Thymus (tissue), 11 donors: ENCODE measurements around the gene ESR1. TPM values are rescaled to one million over a fixed set of nuclear protein-coding genes. Genes with fewer than 3 reads are reported as not detected.

Source experiments
- DNase-seq, 9 donors: peaks; one replicate each; pipeline ENCODE4 v3.0.0-alpha.2; 2013; ENCODE audit warnings: low spot score in 9 of 9, low read depth in 6 of 9, missing footprints in 1 of 9
- H3K27ac ChIP-seq, 2 donors: one replicate each; pipeline ENCODE4 v1.5.1; 2013; ENCODE audit warnings: control low read depth in 1 of 2, low read depth in 1 of 2, low read length in 1 of 2, mild to moderate bottlenecking in 1 of 2, moderate library complexity in 1 of 2
- H3K27me3 ChIP-seq, 2 donors: one replicate each; pipeline ENCODE4 v1.5.1; 2013; ENCODE audit warnings: low read length in 1 of 2; ENCODE audit not compliant: control insufficient read depth in 2 of 2, insufficient read depth in 1 of 2
- H3K36me3 ChIP-seq, 2 donors: one replicate each; pipeline ENCODE4 v1.5.1; 2013; ENCODE audit warnings: low read length in 1 of 2, mild to moderate bottlenecking in 1 of 2, moderate library complexity in 1 of 2; ENCODE audit not compliant: control insufficient read depth in 2 of 2, insufficient read depth in 2 of 2
- H3K4me1 ChIP-seq, 2 donors: one replicate each; pipeline ENCODE4 v1.5.1; 2013; ENCODE audit warnings: low read length in 2 of 2; ENCODE audit not compliant: control insufficient read depth in 2 of 2, insufficient read depth in 2 of 2
- H3K4me3 ChIP-seq, 2 donors: one replicate each; pipeline ENCODE4 v1.5.1; 2013; ENCODE audit warnings: low read length in 2 of 2, control low read depth in 1 of 2, mild to moderate bottlenecking in 1 of 2
- H3K9me3 ChIP-seq, 2 donors: one replicate each; pipeline ENCODE4 v1.5.1; 2013; ENCODE audit warnings: low read length in 1 of 2, mild to moderate bottlenecking in 1 of 2; ENCODE audit not compliant: control insufficient read depth in 2 of 2, insufficient read depth in 1 of 2
- WGBS: extraction: QIAGEN DNeasy Blood & Tissue Kit; methylation state at CpG from one replicate; pipeline ENCODE4 v1.1.7; 2013; 5-methylcytosine and 5-hydroxymethylcytosine counted together
- polyA plus RNA-seq: library from polyadenylated mRNA; stranded (reverse); fragments of 200-250 nt; gene quantifications from one replicate; pipeline ENCODE4 v1.2.3, GENCODE V29; 2013
- total RNA-seq: library from RNA; stranded (reverse); fragments of 120-200 nt; gene quantifications from one replicate; pipeline ENCODE4 v1.2.4, GENCODE V29; 2013
- donor health status: healthy.

The ESR1 gene
- total and polyA plus RNA-seq, 2 donors = 0.28 to 1.2 TPM

DNA sequence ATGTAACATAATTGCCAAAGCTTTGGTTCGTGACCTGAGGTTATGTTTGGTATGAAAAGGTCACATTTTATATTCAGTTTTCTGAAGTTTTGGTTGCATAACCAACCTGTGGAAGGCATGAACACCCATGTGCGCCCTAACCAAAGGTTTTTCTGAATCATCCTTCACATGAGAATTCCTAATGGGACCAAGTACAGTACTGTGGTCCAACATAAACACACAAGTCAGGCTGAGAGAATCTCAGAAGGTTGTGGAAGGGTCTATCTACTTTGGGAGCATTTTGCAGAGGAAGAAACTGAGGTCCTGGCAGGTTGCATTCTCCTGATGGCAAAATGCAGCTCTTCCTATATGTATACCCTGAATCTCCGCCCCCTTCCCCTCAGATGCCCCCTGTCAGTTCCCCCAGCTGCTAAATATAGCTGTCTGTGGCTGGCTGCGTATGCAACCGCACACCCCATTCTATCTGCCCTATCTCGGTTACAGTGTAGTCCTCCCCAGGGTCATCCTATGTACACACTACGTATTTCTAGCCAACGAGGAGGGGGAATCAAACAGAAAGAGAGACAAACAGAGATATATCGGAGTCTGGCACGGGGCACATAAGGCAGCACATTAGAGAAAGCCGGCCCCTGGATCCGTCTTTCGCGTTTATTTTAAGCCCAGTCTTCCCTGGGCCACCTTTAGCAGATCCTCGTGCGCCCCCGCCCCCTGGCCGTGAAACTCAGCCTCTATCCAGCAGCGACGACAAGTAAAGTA is 547 bp upstream of the ESR1 start:
- peak in 1 of 9 donors; percentile 29 for DNase-seq
- no peaks in the 10 kb centered on the region for H3K36me3 ChIP-seq
- peak overlapping the region in 1 of 2 donors; percentile 19 for H3K4me3 ChIP-seq
- H3K27ac ChIP-seq = no peak overlapping the region
- H3K4me1 ChIP-seq = peaks cover 0 to 16% of the 10 kb centered on the region in 2 donors
- WGBS = 10% methylated on average over 20 of the region's 20 CpGs
- H3K27me3 ChIP-seq = peaks cover 29 to 83% of the 10 kb centered on the region in 2 donors
- H3K9me3 ChIP-seq = peaks cover 0 to 5% of the 10 kb centered on the region in 2 donors

DNA sequence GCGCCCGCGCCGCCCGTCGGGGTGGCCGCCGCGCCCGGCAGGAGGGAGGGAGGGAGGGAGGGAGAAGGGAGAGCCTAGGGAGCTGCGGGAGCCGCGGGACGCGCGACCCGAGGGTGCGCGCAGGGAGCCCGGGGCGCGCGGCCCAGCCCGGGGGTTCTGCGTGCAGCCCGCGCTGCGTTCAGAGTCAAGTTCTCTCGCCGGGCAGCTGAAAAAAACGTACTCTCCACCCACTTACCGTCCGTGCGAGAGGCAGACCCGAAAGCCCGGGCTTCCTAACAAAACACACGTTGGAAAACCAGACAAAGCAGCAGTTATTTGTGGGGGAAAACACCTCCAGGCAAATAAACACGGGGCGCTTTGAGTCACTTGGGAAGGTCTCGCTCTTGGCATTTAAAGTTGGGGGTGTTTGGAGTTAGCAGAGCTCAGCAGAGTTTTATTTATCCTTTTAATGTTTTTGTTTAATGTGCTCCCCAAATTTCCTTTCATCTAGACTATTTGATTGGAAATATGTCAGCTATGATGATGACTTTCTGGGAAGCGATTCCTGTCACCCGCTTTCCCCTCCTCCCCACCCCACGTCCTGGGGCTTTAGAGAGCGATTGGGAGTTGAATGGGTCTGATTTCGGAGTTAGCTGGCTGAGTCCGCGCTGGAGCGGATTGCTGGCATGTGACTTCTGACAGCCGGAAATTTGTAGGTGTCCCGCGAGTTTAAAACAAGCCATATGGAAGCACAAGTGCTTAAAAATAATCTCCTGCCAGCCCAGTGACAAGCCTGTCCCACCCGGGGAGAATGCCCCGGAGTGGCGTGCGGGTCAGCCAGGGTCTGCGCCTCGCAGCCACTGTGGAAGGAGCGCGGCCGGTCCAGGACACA is 1.1 kb downstream of the ESR1 start:
- Histone ChIP-seq H3K27me3 (peaks cover 29 to 79% of the 10 kb centered on the region in 2 donors), H3K4me3 (peak overlapping the region in 1 of 2 donors; percentile 19)

DNA sequence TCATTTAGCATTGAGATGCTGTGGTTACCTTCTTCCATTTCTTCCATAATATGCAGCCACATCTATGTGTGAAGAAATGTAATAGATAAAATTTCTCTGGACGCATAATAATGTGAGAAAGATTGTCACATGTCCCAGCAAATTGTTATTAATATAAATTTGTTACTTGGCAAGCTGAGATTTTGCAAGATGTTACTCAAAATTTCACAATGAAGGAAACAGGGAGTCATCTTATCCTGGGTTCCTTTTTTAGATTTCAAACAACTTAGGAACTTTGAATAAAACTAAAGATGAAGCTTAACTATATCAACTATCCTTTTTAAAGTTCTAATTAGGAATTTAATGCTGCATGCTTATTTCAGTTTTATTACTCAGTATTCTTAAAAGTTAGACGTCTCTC is 3.6 kb downstream of the ESR1 start:
- 94% methylated on average over 2 of the region's 2 CpGs for WGBS
- H3K9me3 ChIP-seq = peaks cover 0 to 5% of the 10 kb centered on the region in 2 donors
- no peak for DNase-seq
- H3K27me3 ChIP-seq = peaks cover 29 to 67% of the 10 kb centered on the region in 2 donors
- H3K27ac ChIP-seq = no peak overlapping the region
- H3K36me3 ChIP-seq = no peaks in the 10 kb centered on the region
- no peak overlapping the region for H3K4me3 ChIP-seq
- peaks cover 0 to 16% of the 10 kb centered on the region in 2 donors for H3K4me1 ChIP-seq

More for the DNA sequence above, 1.1 kb downstream of the ESR1 start:
- no peak for DNase-seq
- H3K36me3 ChIP-seq = no peaks in the 10 kb centered on the region
- H3K9me3 ChIP-seq = peaks cover 0 to 5% of the 10 kb centered on the region in 2 donors
- no peak overlapping the region for H3K27ac ChIP-seq
- H3K4me1 ChIP-seq = peaks cover 0 to 16% of the 10 kb centered on the region in 2 donors
- 24% methylated on average over 60 of the region's 60 CpGs for WGBS

DNA sequence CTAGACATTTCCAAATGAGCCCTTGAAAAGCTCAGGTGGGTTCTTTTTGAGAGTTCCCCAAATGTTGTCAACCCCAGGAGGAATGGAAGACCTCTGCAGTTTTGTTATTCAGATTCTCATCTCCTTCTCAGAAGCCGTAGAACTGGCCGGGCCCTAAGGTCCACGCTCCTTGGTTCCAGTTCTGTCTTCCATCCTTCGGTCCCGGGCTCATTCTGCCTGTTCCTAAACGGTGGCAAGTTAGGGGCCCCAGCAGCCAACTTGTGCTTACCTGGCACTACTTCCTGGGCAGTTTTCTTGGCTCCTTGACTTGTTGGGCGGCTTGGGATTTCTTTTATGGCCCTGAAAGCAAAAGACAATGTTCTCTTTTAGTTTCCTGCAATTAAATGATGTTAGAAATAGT is 6.4 kb downstream of the ESR1 start:
- no peak for DNase-seq
- no peaks in the 10 kb centered on the region for H3K36me3 ChIP-seq
- H3K27ac ChIP-seq = no peak overlapping the region
- H3K27me3 ChIP-seq = peaks cover 7 to 40% of the 10 kb centered on the region in 2 donors
- WGBS = 96% methylated on average over 7 of the region's 7 CpGs
- no peak overlapping the region for H3K4me3 ChIP-seq
- H3K4me1 ChIP-seq = no peaks in the 10 kb centered on the region
- no peaks in the 10 kb centered on the region for H3K9me3 ChIP-seq

DNA sequence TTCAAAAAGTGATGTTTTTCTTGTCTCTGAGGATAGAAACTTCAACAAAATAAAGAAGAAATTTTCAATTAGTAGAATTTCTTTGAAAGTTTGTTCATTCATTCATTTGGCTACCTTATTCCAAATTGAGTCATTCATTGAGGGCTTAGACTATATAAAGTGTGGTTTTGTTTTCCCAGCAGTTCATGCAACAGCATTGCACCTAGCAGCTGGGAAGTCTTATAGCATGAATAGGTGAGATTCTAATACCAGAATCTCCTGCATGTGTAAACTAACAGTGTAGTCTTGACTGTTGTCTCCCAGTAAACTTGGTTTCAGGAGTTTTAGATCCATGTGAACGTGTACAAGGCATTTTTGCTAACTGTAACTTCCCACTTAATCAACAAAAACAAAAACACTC is 7.1 kb downstream of the ESR1 start:
- H3K27ac ChIP-seq = no peak overlapping the region
- H3K4me1 ChIP-seq = no peaks in the 10 kb centered on the region
- DNase-seq = no peak
- H3K9me3 ChIP-seq = no peaks in the 10 kb centered on the region
- WGBS = 76% methylated on average over 1 of the region's 1 CpG
- H3K4me3 ChIP-seq = no peak overlapping the region
- no peaks in the 10 kb centered on the region for H3K36me3 ChIP-seq
- H3K27me3 ChIP-seq = peaks cover 0 to 33% of the 10 kb centered on the region in 2 donors

DNA sequence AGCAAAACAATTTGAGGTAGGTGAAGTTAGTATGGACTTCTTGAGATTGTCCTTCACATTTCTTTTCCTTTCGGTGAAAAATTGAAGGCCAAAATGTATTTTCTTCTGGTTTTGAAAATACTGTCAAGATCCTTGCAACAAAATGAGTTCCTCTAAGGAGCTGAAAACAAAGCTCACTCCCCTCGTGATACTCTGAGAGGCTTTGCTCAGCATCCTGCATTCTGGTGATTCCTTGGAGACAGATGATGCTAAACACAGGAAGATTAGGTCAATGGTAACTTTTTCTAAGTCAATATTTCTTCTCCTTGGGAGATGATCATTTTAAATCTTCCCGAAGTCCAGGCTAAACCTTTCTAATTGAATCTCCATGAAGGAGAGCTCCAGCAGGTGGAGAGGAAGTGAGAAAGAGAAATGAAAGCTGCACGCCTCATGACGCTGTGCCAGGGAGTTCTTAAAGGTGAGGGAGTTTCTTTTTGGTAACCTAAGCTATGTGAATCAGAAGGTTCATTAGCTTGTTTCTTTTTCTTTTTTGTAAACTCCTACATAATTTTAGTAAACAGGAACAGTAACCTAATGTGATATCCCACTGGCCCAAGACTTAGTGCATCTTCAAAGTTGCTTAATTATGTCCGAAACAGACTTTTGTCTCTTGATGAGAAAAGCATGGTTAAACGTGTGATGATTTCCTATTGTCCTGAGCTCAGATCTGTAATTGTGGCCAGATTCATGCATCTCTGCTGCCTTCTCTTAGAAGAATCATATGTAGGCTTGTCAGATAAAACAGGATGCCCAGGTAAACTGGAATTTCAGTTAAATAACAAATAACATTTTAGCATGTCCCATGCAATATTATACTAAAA is 15.0 kb downstream of the ESR1 start:
- DNase-seq = peak in 1 of 9 donors; percentile 15
- no peaks in the 10 kb centered on the region for H3K4me1 ChIP-seq
- H3K9me3 ChIP-seq = no peaks in the 10 kb centered on the region
- H3K27ac ChIP-seq = no peak overlapping the region
- no peaks in the 10 kb centered on the region for H3K36me3 ChIP-seq
- H3K27me3 ChIP-seq = no peaks in the 10 kb centered on the region
- no peak overlapping the region for H3K4me3 ChIP-seq
- WGBS = 82% methylated on average over 7 of the region's 7 CpGs

DNA sequence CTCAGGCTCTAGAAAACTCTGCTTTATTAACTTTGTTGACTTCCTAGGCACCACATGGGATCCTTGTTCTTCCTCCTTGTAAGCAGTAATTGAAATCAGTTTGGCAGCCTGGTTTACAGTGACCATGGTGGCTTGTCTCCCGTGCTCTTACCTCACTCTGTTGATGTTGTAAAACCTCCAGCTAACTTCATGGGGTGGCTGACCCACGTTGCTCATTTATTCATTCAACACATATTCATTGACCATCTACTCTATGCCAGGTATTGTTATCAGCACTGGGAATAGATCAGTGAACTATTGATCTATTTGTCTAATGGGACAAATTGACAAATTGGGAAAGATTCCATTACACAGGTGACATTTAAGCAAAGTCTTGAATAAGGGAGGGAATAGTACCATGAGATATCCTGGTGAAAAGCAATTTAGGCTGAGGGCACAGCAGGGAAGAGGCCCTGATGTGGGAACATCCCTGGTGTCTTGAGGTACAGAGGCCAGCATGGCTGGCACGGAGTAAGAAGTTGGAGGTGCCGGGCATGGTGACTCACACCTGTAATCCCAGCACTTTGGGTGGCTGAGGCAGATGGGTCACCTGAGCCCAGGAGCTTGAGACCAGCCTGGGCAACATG is 19.1 kb downstream of the ESR1 start:
- 92% methylated on average over 4 of the region's 4 CpGs for WGBS
- Histone ChIP-seq H3K27me3 (no peaks in the 10 kb centered on the region), H3K4me1 (no peaks in the 10 kb centered on the region), H3K9me3 (no peaks in the 10 kb centered on the region), H3K27ac (no peak overlapping the region), H3K4me3 (no peak overlapping the region), H3K36me3 (no peaks in the 10 kb centered on the region)
- DNase-seq = no peak

DNA sequence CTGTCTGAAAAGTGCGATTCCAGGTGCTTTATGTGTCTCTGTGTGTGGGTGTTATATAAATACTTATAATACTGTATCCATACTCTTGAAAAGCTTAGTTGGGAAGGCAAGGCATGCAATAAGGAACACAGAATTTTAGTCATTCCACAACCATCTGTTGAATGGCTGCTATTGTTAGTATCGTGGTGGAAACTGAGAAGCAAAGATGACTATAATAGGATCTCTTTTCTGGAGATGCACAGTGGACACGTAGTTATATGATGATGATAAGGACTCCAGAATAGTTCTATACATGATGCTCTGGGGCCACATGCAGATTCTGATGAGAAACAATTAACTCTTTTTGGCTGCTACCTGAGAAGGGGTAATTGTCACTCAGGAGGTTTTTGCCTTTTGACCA is 25.2 kb downstream of the ESR1 start:
- no peaks in the 10 kb centered on the region for H3K27me3 ChIP-seq
- no peak overlapping the region for H3K4me3 ChIP-seq
- no peaks in the 10 kb centered on the region for H3K4me1 ChIP-seq
- no peak overlapping the region for H3K27ac ChIP-seq
- WGBS = 92% methylated on average over 3 of the region's 3 CpGs
- H3K36me3 ChIP-seq = no peaks in the 10 kb centered on the region
- no peak for DNase-seq
- H3K9me3 ChIP-seq = no peaks in the 10 kb centered on the region
